NCI-H345 treated with DMSO at 0.1 percent for 48 hours (cell line): ENCODE results near the gene FER1L5.

ENCODE experiments used
- DNase-seq: peaks from one replicate; lab custom pipeline; 2025; ENCODE audit not compliant: unreplicated experiment; lab: John Stamatoyannopoulos, UW

Gene FER1L5

GRCh38 chr2:96642564-96643360 is at the start of gene FER1L5:
TSS of gene FER1L5 (plus strand) at chr2:96642764. CDS start at chr2:96642837, 73 bp downstream.
- DNase-seq = no peak

GRCh38 chr2:96594282-96594681 is 48.3 kb upstream of the FER1L5 start:
- DNase-seq = no peak

- no peak for DNase-seq
Observed at GRCh38 chr2:96594691-96595152, 47.8 kb upstream of the FER1L5 start.

GRCh38 chr2:96596596-96596995 is 46.0 kb upstream of the FER1L5 start:
- no peak for DNase-seq

- no peak for DNase-seq
Observed at GRCh38 chr2:96599941-96600340, 42.6 kb upstream of the FER1L5 start.

- no peak for DNase-seq
Observed at GRCh38 chr2:96601382-96602292, 40.9 kb upstream of the FER1L5 start.

- DNase-seq = no peak
Observed at GRCh38 chr2:96602330-96602823, 40.2 kb upstream of the FER1L5 start.

- no peak for DNase-seq
Observed at GRCh38 chr2:96604104-96604503, 38.5 kb upstream of the FER1L5 start.

- DNase-seq = no peak
Observed at GRCh38 chr2:96608469-96609455, 33.8 kb upstream of the FER1L5 start.

GRCh38 chr2:96616128-96616527 is 26.4 kb upstream of the FER1L5 start:
- no peak for DNase-seq

GRCh38 chr2:96616535-96616934 is 26.0 kb upstream of the FER1L5 start:
- DNase-seq = no peak

GRCh38 chr2:96617012-96617411 is 25.6 kb upstream of the FER1L5 start:
- no peak for DNase-seq

- DNase-seq = no peak
Observed at GRCh38 chr2:96618596-96619283, 23.8 kb upstream of the FER1L5 start.

GRCh38 chr2:96622544-96622943 is 20.0 kb upstream of the FER1L5 start:
- no peak for DNase-seq

- DNase-seq = no peak
Observed at GRCh38 chr2:96623116-96623515, 19.4 kb upstream of the FER1L5 start.

GRCh38 chr2:96625571-96626552 is 16.7 kb upstream of the FER1L5 start:
- no peak for DNase-seq

GRCh38 chr2:96626553-96626942 is 16.0 kb upstream of the FER1L5 start:
- no peak for DNase-seq

- DNase-seq = no peak
Observed at GRCh38 chr2:96631804-96632435, 10.6 kb upstream of the FER1L5 start.
